ENCODE measurements around the gene APOBEC3G.

- TF ChIP-seq POLR2A (IDR thresholded peaks at IDR 0.05) (no peak), CTCF (IDR thresholded peaks at IDR 0.05) (no peak)
Observed at GRCh38 chr22:39055658-39056057, 21.4 kb upstream of the APOBEC3G start.

Data from testis (tissue), 2 donors.